Left renal pelvis (tissue), 4 donors: ENCODE data around the gene CWC27. TPM values are rescaled to one million over a fixed set of nuclear protein-coding genes. Genes with fewer than 3 reads are reported as not detected.

Source experiments
- DNase-seq, 4 donors: peaks; one replicate each; pipeline ENCODE4 v3.0.0-alpha.2; 2013; ENCODE audit warnings: low read depth in 4 of 4, low spot score in 3 of 4
- polyA plus RNA-seq, 4 donors: library from polyadenylated mRNA; unstranded; fragments of 120-200 nt; gene quantifications; one replicate each; pipeline ENCODE4 v1.2.1, GENCODE V29; 2013; ENCODE audit not compliant: insufficient read length in 4 of 4

Gene CWC27
- 10 to 100 TPM; 33.1 to 46.9 (median 37.6) TPM for polyA plus RNA-seq

GRCh38 chr5:64768358-64769312 is at the start of gene CWC27, which contains the start of gene SREK1IP1:
Gene CWC27, plus strand, starts transcription at chr5:64768930. Its CDS starts 217 bp downstream, at chr5:64769147.
Gene SREK1IP1, minus strand, starts transcription at chr5:64768691. Its CDS starts 174 bp downstream, at chr5:64768517.
- DNase-seq = peak; percentile 81 to 88 (median 84)

GRCh38 chr5:64722588-64722987 is 46.1 kb upstream of the CWC27 start:
- DNase-seq = no peak

- no peak for DNase-seq
Measured at GRCh38 chr5:64727150-64727549, 41.6 kb upstream of the CWC27 start.

GRCh38 chr5:64742411-64742810 is 26.3 kb upstream of the CWC27 start:
- DNase-seq = no peak

- DNase-seq = no peak
Measured at GRCh38 chr5:64742821-64743220, 25.9 kb upstream of the CWC27 start.

GRCh38 chr5:64744914-64745313 is 23.8 kb upstream of the CWC27 start:
- no peak for DNase-seq

GRCh38 chr5:64746446-64746845 is 22.3 kb upstream of the CWC27 start:
- no peak for DNase-seq

GRCh38 chr5:64749385-64749784 is 19.3 kb upstream of the CWC27 start:
- DNase-seq = no peak

GRCh38 chr5:64754066-64754465 is 14.7 kb upstream of the CWC27 start:
- DNase-seq = no peak

- DNase-seq = no peak
Measured at GRCh38 chr5:64758901-64759300, 9.8 kb upstream of the CWC27 start.

GRCh38 chr5:64759960-64760660 is 8.6 kb upstream of the CWC27 start:
- no peak for DNase-seq

GRCh38 chr5:64763948-64764503 is 4.7 kb upstream of the CWC27 start:
- no peak for DNase-seq

GRCh38 chr5:64765804-64766504 is 2.8 kb upstream of the CWC27 start:
- no peak for DNase-seq

- DNase-seq = no peak
Measured at GRCh38 chr5:64766941-64767340, 1.8 kb upstream of the CWC27 start.

GRCh38 chr5:64767959-64768357 is 772 bp upstream of the CWC27 start:
- DNase-seq = peak in 1 of 4 donors; percentile 22

- DNase-seq = no peak
Measured at GRCh38 chr5:64769855-64770254, 1.1 kb downstream of the CWC27 start.

GRCh38 chr5:64771736-64772135 is 3.0 kb downstream of the CWC27 start:
- DNase-seq = no peak

- DNase-seq = no peak
Measured at GRCh38 chr5:64773533-64773932, 4.8 kb downstream of the CWC27 start.

- DNase-seq = no peak
Measured at GRCh38 chr5:64775291-64775690, 6.6 kb downstream of the CWC27 start.

- peak; percentile 47 to 61 (median 58) for DNase-seq
Measured at GRCh38 chr5:64784451-64785025, 15.8 kb downstream of the CWC27 start.
